Panc1 (cell line): ENCODE results near the gene NMUR1. TPM values are rescaled to one million over a fixed set of nuclear protein-coding genes. Genes with fewer than 3 reads are reported as not detected.

Experiments used
- ATAC-seq: fragments of 200-7000 bp; cut with Tn5 transposase; 2 replicates; pipeline ENCODE4 v1.9.1; 2020; ENCODE audit warnings: mild to moderate bottlenecking, moderate library complexity
- BruUV-seq: library from RNA; stranded (reverse); fragments of 400-500 nt; replicated peaks from 2 replicates; lab custom pipeline; 2021; lab: Mats Ljungman, UMichigan
- CTCF ChIA-PET: fragments of 300-600 bp; sonication (Branson Sonifier 250); formaldehyde crosslinking; loops from one replicate; lab custom pipeline; 2022; ENCODE audit warnings: antibody characterized with exemption; lab: Charles Lee
- POLR2A ChIA-PET: fragments of 300-600 bp; sonication (Branson Sonifier 250); formaldehyde crosslinking; loops from one replicate; lab custom pipeline; 2022; ENCODE audit warnings: antibody characterized with exemption; lab: Charles Lee
- DNase-seq: peaks from one replicate; pipeline ENCODE4 v3.0.0-alpha.2; 2010; ENCODE audit warnings: low read depth, low spot score
- H3K27ac ChIP-seq: 2 replicates; pipeline ENCODE4 v1.5.1; 2011; ENCODE audit warnings: mild to moderate bottlenecking, low read length, inconsistent platforms
- H3K27me3 ChIP-seq: fragments of 200-500 bp; sonication (Bioruptor generic); 2 replicates; pipeline ENCODE4 v1.6.0; 2014; ENCODE audit warnings: low read length, inconsistent platforms; ENCODE audit not compliant: control insufficient read depth, insufficient read depth
- H3K36me3 ChIP-seq: fragments of 200-500 bp; sonication (Bioruptor generic); 2 replicates; pipeline ENCODE4 v1.5.1; 2014; ENCODE audit warnings: inconsistent platforms, mild to moderate bottlenecking, low read length, moderate library complexity; ENCODE audit not compliant: control insufficient read depth, insufficient read depth
- H3K4me1 ChIP-seq: 2 replicates; pipeline ENCODE4 v1.5.1; 2011; ENCODE audit warnings: inconsistent platforms, mild to moderate bottlenecking, low read length, moderate library complexity; ENCODE audit not compliant: control insufficient read depth, insufficient read depth
- H3K4me3 ChIP-seq, 2 experiments: 2 replicates each; pipeline ENCODE4 v1.5.1; 2011 to 2012; ENCODE audit warnings: low read depth in 2 of 2, low read length in 2 of 2, mild to moderate bottlenecking in 2 of 2, inconsistent platforms in 1 of 2, moderate library complexity in 1 of 2
- H3K9me3 ChIP-seq: fragments of 200-500 bp; sonication (Bioruptor generic); 2 replicates; pipeline ENCODE4 v1.5.1; 2014; ENCODE audit warnings: low read depth, mild to moderate bottlenecking, inconsistent platforms, low read length, moderate library complexity; ENCODE audit not compliant: control insufficient read depth, insufficient read depth
- POLR2AphosphoS5 ChIP-seq: IDR thresholded peaks from 2 replicates; pipeline ENCODE4 v1.6.1; 2012; ENCODE audit warnings: mild to moderate bottlenecking, low read depth, low read length, moderate library complexity
- SIN3A ChIP-seq: IDR thresholded peaks from 2 replicates; pipeline ENCODE4 v1.6.1; 2012; ENCODE audit warnings: low read depth, mild to moderate bottlenecking, low read length, moderate library complexity, borderline replicate concordance; ENCODE audit not compliant: insufficient read depth
- TCF7L2 ChIP-seq: IDR thresholded peaks from 2 replicates; pipeline ENCODE4 v1.6.1; 2011; ENCODE audit warnings: mild to moderate bottlenecking, low read depth, low read length, inconsistent platforms
- in situ Hi-C: cut with HindIII; loops from 2 replicates; pipeline ENCODE4 v1.10.0; 2016; ENCODE audit warnings: low sequenced_read_pairs, low pct_unique_long_range_greater_than_20kb
- intact Hi-C: fragments of 100-400 bp; cut with micrococcal nuclease; formaldehyde crosslinking; loops from one replicate; pipeline ENCODE4 v1.10.0; 2022; ENCODE audit not compliant: unreplicated experiment
- total RNA-seq: library from RNA; stranded (reverse); gene quantifications from one replicate; pipeline ENCODE4 v1.2.1, GENCODE V29; 2021; ENCODE audit not compliant: unreplicated experiment
- TF ChIP-seq, protein P1 (sequence below): fragments of 450-650 bp; IDR thresholded peaks from 2 replicates; pipeline ENCODE4 v1.5.1; 2017; ENCODE audit warnings: mild to moderate bottlenecking
- TF ChIP-seq, protein P2 (sequence below), 2 experiments: IDR thresholded peaks; 2 replicates each; pipeline ENCODE4 v1.6.1; 2011 to 2012; ENCODE audit warnings: low read depth in 2 of 2, control low read depth in 1 of 2, low read length in 1 of 2, mild to moderate bottlenecking in 1 of 2, moderate library complexity in 1 of 2; ENCODE audit not compliant: insufficient read depth in 1 of 2

NMUR1 gene
- total RNA-seq, 1 experiment from 2014 or later, result 0.28 TPM

DNA sequence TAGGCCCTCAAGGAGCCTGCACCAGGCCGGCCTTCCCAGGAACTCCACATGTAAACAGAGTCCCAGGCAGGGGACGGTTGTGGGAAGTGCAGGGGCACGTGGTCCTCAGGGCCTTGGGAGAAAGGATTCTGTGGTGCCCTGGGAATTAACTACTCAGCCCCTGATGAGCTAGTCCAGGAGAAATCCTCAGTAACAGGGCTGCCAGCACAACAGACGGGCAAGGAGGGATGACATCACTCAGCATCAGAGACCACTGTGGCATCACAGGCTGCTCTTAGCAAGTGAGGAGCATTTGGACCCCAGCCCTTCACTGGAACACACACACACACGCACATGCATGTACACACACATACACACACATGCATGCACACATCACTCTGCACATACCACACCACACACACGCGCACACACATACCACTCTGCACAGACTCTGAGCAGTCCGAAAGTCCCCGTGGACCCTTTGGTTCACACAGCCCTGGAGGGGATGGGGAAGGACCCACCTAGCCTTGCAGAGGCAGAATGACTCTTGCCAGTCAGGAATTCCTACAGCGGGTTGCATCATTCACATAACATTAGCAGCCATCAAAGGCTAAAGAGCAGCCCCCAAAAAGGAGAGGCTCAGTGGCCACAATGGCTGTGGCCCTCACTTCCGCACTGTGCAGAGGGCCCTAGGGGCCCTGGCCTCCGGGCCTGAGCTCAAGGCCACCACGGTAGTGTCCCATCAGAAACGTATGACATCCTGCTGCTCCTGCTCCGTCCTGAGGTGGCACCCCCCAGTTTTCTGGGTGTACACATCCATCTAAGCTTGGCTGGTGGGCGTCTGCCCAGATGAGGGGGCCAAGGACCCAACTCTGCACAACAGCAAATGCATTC is 1.9 kb upstream of the NMUR1 start:
- BruUV-seq, result no TSS peak
- no peak for ATAC-seq

DNA sequence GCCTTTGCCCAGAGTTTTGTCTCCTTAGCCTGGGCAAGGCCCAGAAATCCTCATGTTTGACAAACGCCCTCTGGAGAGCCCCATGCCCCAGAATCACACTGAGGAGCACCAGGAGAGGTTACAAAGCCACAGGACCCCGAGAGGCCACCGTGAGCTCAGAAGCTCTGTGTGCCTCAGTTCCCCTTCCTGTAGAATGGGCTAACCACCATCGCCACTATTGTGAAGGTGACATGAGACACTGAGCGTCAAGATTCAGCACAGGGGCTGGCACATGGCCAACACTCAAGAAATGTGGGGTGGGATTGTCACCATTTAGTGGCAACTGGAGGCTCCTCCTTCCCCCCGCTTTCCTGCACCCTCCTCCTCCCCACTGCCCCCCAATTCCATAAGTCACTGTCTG is 1.2 kb upstream of the NMUR1 start:
- Histone ChIP-seq H3K27me3 (no peaks in the 10 kb centered on the region), H3K27ac (no peak overlapping the region), H3K9me3 (no peaks in the 10 kb centered on the region), H3K4me3 (no peak overlapping the region), H3K4me1 (peaks cover 2% of the 10 kb centered on the region; the same call in 1 of the 2 replicates), H3K36me3 (no peaks in the 10 kb centered on the region)
- TF ChIP-seq SIN3A (no peak), TCF7L2 (no peak), POLR2AphosphoS5 (no peak)
- TF ChIP-seq, protein P1, sequence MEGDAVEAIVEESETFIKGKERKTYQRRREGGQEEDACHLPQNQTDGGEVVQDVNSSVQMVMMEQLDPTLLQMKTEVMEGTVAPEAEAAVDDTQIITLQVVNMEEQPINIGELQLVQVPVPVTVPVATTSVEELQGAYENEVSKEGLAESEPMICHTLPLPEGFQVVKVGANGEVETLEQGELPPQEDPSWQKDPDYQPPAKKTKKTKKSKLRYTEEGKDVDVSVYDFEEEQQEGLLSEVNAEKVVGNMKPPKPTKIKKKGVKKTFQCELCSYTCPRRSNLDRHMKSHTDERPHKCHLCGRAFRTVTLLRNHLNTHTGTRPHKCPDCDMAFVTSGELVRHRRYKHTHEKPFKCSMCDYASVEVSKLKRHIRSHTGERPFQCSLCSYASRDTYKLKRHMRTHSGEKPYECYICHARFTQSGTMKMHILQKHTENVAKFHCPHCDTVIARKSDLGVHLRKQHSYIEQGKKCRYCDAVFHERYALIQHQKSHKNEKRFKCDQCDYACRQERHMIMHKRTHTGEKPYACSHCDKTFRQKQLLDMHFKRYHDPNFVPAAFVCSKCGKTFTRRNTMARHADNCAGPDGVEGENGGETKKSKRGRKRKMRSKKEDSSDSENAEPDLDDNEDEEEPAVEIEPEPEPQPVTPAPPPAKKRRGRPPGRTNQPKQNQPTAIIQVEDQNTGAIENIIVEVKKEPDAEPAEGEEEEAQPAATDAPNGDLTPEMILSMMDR, result no peak
- TF ChIP-seq, protein P2, sequence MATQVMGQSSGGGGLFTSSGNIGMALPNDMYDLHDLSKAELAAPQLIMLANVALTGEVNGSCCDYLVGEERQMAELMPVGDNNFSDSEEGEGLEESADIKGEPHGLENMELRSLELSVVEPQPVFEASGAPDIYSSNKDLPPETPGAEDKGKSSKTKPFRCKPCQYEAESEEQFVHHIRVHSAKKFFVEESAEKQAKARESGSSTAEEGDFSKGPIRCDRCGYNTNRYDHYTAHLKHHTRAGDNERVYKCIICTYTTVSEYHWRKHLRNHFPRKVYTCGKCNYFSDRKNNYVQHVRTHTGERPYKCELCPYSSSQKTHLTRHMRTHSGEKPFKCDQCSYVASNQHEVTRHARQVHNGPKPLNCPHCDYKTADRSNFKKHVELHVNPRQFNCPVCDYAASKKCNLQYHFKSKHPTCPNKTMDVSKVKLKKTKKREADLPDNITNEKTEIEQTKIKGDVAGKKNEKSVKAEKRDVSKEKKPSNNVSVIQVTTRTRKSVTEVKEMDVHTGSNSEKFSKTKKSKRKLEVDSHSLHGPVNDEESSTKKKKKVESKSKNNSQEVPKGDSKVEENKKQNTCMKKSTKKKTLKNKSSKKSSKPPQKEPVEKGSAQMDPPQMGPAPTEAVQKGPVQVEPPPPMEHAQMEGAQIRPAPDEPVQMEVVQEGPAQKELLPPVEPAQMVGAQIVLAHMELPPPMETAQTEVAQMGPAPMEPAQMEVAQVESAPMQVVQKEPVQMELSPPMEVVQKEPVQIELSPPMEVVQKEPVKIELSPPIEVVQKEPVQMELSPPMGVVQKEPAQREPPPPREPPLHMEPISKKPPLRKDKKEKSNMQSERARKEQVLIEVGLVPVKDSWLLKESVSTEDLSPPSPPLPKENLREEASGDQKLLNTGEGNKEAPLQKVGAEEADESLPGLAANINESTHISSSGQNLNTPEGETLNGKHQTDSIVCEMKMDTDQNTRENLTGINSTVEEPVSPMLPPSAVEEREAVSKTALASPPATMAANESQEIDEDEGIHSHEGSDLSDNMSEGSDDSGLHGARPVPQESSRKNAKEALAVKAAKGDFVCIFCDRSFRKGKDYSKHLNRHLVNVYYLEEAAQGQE (IDR thresholded peaks at IDR 0.05; ENCODE audit: insufficient read depth in 1 of 2, low read depth in 2 of 2, low read length in 1 of 2), result no peak
- CTCF ChIA-PET, result no interaction called here
- intact Hi-C loops (no loop called here), in situ Hi-C loops (no loop called here)
- no peak for DNase-seq
- ATAC-seq, result no peak
- no TSS peak for BruUV-seq
- POLR2A ChIA-PET, result no interaction called here

More for the DNA sequence above, 1.9 kb upstream of the NMUR1 start:
- DNase-seq, result no peak
- Histone ChIP-seq H3K27ac (no peak overlapping the region), H3K4me1 (peaks cover 2% of the 10 kb centered on the region; the same call in 1 of the 2 replicates), H3K36me3 (no peaks in the 10 kb centered on the region), H3K9me3 (no peaks in the 10 kb centered on the region), H3K4me3 (no peak overlapping the region), H3K27me3 (no peaks in the 10 kb centered on the region)
- POLR2A ChIA-PET, result no interaction called here
- TF ChIP-seq POLR2AphosphoS5, result no peak
- TF ChIP-seq, protein P1, result no peak
- TF ChIP-seq, protein P2 (IDR thresholded peaks at IDR 0.05; ENCODE audit: insufficient read depth in 1 of 2, low read depth in 2 of 2, low read length in 1 of 2), result no peak
- in situ Hi-C loops, result no loop called here
- CTCF ChIA-PET, result interaction anchor here (0.5 kb wide), 1 partner anchor 33 kb away, joined by 3 read pairs; no protein-coding TSS in a partner anchor
- intact Hi-C loops, result no loop called here
